B cell (primary cell): ENCODE measurements around the gene INSR. TPM values are rescaled to one million over a fixed set of nuclear protein-coding genes. Genes with fewer than 3 reads are reported as not detected.

ENCODE experiments used
- ATAC-seq: fragments of 200-7000 bp; cut with Tn5 transposase; one replicate; pipeline ENCODE4 v1.10.0; 2021; ENCODE audit warnings: low read depth, mild to moderate bottlenecking, moderate number of reproducible peaks, moderate library complexity
- CTCF ChIA-PET: fragments of 350-600 bp; sonication (Branson Sonifier 250); formaldehyde crosslinking; loops from one replicate; lab custom pipeline; 2021; ENCODE audit warnings: antibody characterized with exemption, inconsistent platforms; lab: Charles Lee
- POLR2A ChIA-PET: fragments of 350-600 bp; sonication (Branson Sonifier 250); formaldehyde crosslinking; loops from one replicate; lab custom pipeline; 2021; ENCODE audit warnings: antibody characterized with exemption; lab: Charles Lee
- DNase-seq: peaks from one replicate; pipeline ENCODE4 v3.0.0; 2013
- H2AFZ ChIP-seq: 2 replicates; pipeline ENCODE4 v1.6.1; 2012; ENCODE audit warnings: mild to moderate bottlenecking, low read depth, low read length; ENCODE audit not compliant: insufficient read depth, poor library complexity, severe bottlenecking
- H3K27ac ChIP-seq, 2 donors: 1 replicate in 1 of 2; 2 replicates in 1 of 2; pipeline ENCODE4 v1.5.1; 2012 to 2013; ENCODE audit warnings: low read length in 2 of 2, mild to moderate bottlenecking in 2 of 2, moderate library complexity in 1 of 2
- H3K27me3 ChIP-seq, 4 experiments: fragments of 200-600 bp in 1 of 4; sonication (generic) in 1 of 4; replicated peaks in 1 of 4; 1 replicate in 2 of 4; 2 replicates in 2 of 4; pipeline versions ENCODE4 v1.6.1 to v1.7.0; 2013 to 2016; ENCODE audit warnings: low read length in 3 of 4, mild to moderate bottlenecking in 2 of 4, mixed read lengths in 1 of 4, moderate library complexity in 1 of 4; ENCODE audit not compliant: insufficient read depth in 4 of 4, control insufficient read depth in 3 of 4; ENCODE audit errors: control extremely low read depth in 1 of 4
- H3K36me3 ChIP-seq, 2 experiments: replicated peaks in 1 of 2; 1 replicate in 1 of 2; 2 replicates in 1 of 2; pipeline versions ENCODE4 v1.6.1 to v1.7.1; 2013; ENCODE audit warnings: low read length in 1 of 2; ENCODE audit not compliant: insufficient read depth in 2 of 2, control insufficient read depth in 1 of 2; ENCODE audit errors: control extremely low read depth in 1 of 2, extremely low read depth in 1 of 2
- H3K4me1 ChIP-seq, 2 donors: fragments of 200-600 bp in 1 of 2; sonication (generic) in 1 of 2; 1 replicate in 1 of 2; 2 replicates in 1 of 2; pipeline versions ENCODE4 v1.5.1 to v1.6.1; 2013 to 2017; ENCODE audit warnings: low read length in 2 of 2; ENCODE audit not compliant: control insufficient read depth in 2 of 2, insufficient read depth in 2 of 2
- H3K4me2 ChIP-seq: replicated peaks from 2 replicates; pipeline ENCODE3; 2012; ENCODE audit warnings: mild to moderate bottlenecking, low read depth, low read length; ENCODE audit not compliant: poor library complexity, severe bottlenecking
- H3K4me3 ChIP-seq, 5 experiments: fragments of 200-600 bp in 1 of 5; sonication (generic) in 1 of 5; 1 replicate in 3 of 5; 2 replicates in 2 of 5; pipeline versions ENCODE4 v1.5.1 to v1.7.0; 2011 to 2016; ENCODE audit warnings: low read length in 4 of 5, mild to moderate bottlenecking in 4 of 5, low read depth in 2 of 5, control low read depth in 1 of 5, moderate library complexity in 1 of 5; ENCODE audit not compliant: insufficient read depth in 1 of 5; ENCODE audit errors: control extremely low read depth in 1 of 5, extremely low read depth in 1 of 5
- H3K79me2 ChIP-seq: fragments of 200-600 bp; sonication (generic); one replicate; pipeline ENCODE4 v1.6.0; 2016; ENCODE audit warnings: low read length; ENCODE audit not compliant: control insufficient read depth, insufficient read depth
- H3K9ac ChIP-seq: fragments of 200-600 bp; sonication (generic); 2 replicates; pipeline ENCODE4 v1.6.1; 2017; ENCODE audit warnings: mild to moderate bottlenecking, low read length, moderate library complexity
- H3K9me3 ChIP-seq, 3 donors: one replicate each; pipeline versions ENCODE4 v1.6.1 to v1.7.1; 2013; ENCODE audit warnings: low read length in 2 of 3; ENCODE audit not compliant: control insufficient read depth in 2 of 3, insufficient read depth in 1 of 3; ENCODE audit errors: control extremely low read depth in 1 of 3
- H4K20me1 ChIP-seq: 2 replicates; pipeline ENCODE4 v1.6.0; 2012; ENCODE audit warnings: mild to moderate bottlenecking, low read length; ENCODE audit not compliant: insufficient read depth, control insufficient read depth, poor library complexity, severe bottlenecking
- H3K27ac Mint-ChIP-seq: one replicate; pipeline ENCODE4 v1.8.0; 2021; ENCODE audit warnings: mixed read lengths
- H3K27me3 Mint-ChIP-seq: one replicate; pipeline ENCODE4 v1.8.0; 2021; ENCODE audit warnings: mixed read lengths
- H3K4me1 Mint-ChIP-seq: one replicate; pipeline ENCODE4 v1.8.0; 2021; ENCODE audit warnings: mixed read lengths
- H3K4me3 Mint-ChIP-seq: one replicate; pipeline ENCODE4 v1.8.0; 2021; ENCODE audit warnings: mixed read lengths
- H3K9me3 Mint-ChIP-seq: one replicate; pipeline ENCODE4 v1.8.0; 2022; ENCODE audit warnings: mixed read lengths; ENCODE audit not compliant: insufficient read depth
- EZH2 ChIP-seq: IDR thresholded peaks from 2 replicates; pipeline ENCODE4 v1.6.1; 2012; ENCODE audit warnings: borderline replicate concordance, low read depth, mild to moderate bottlenecking, moderate library complexity, low read length; ENCODE audit not compliant: insufficient read depth, poor library complexity, severe bottlenecking
- WGBS: methylation state at CpG from one replicate; pipeline ENCODE4 v1.1.5; 2013; ENCODE audit warnings: missing lambda C conversion rate; ENCODE audit not compliant: insufficient coverage; 5-methylcytosine and 5-hydroxymethylcytosine counted together
- intact Hi-C: fragments of 100-400 bp; cut with micrococcal nuclease; formaldehyde crosslinking; loops from one replicate; pipeline ENCODE4 v1.10.0; 2022
- polyA plus RNA-seq: library from polyadenylated mRNA; depleted of rRNA; stranded (reverse); fragments of >200 nt; gene quantifications from 2 replicates; pipeline ENCODE4 v1.2.3, GENCODE V29; 2012
- total RNA-seq, 2 donors: library from RNA; stranded (reverse); fragments of 120-200 nt in 1 of 2; gene quantifications; 1 replicate in 1 of 2; 2 replicates in 1 of 2; pipeline versions ENCODE4 v1.2.3 to v1.2.4, GENCODE V29; 2013 to 2022
- TF ChIP-seq, protein P1 (sequence below): fragments of 200-600 bp; IDR thresholded peaks from one replicate; pipeline ENCODE4 v1.8.0; 2022; ENCODE audit warnings: antibody characterized with exemption, mild to moderate bottlenecking

The INSR gene
- total and polyA plus RNA-seq, 2 donors (not counting 1 experiment from before 2014, with no cell fraction given), result 1.4 to 6.3 TPM

DNA sequence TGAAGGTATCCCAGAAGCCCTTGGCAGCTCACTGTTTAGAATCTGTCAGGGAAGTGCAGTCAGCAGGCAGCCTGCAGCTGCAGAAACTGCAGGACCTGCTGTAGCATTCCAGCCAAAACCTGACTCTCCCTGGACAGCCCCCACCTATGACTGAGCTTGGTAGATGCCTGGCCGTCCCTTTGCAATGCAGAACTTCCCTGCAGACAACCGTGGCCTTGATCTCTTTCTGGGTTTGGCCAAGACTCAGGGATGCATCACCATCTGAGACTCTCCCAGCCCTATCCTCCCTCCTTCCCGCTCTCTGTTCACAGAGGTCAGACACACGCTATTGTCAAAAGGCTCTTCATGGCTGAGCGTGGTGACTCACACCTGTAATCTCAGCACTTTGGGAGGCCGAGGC, 125.3 kb downstream of the INSR start:
- H3K4me3 ChIP-seq, result no peak overlapping the region
- H2AFZ ChIP-seq, result no peak overlapping the region
- no peak for TF ChIP-seq EZH2
- TF ChIP-seq, protein P1, sequence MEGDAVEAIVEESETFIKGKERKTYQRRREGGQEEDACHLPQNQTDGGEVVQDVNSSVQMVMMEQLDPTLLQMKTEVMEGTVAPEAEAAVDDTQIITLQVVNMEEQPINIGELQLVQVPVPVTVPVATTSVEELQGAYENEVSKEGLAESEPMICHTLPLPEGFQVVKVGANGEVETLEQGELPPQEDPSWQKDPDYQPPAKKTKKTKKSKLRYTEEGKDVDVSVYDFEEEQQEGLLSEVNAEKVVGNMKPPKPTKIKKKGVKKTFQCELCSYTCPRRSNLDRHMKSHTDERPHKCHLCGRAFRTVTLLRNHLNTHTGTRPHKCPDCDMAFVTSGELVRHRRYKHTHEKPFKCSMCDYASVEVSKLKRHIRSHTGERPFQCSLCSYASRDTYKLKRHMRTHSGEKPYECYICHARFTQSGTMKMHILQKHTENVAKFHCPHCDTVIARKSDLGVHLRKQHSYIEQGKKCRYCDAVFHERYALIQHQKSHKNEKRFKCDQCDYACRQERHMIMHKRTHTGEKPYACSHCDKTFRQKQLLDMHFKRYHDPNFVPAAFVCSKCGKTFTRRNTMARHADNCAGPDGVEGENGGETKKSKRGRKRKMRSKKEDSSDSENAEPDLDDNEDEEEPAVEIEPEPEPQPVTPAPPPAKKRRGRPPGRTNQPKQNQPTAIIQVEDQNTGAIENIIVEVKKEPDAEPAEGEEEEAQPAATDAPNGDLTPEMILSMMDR, result no peak
- 94% methylated on average over 5 of the region's 6 CpGs for WGBS
- Mint-ChIP-seq H3K9me3 (peaks cover 8% of the 10 kb centered on the region), H3K27me3 (no peaks in the 10 kb centered on the region), H3K4me3 (no peak overlapping the region), H3K4me1 (no peaks in the 10 kb centered on the region), H3K27ac (no peak overlapping the region)
- no peak overlapping the region for H3K4me2 ChIP-seq
- no peaks in the 10 kb centered on the region for H3K27me3 ChIP-seq
- H3K79me2 ChIP-seq, result no peaks in the 10 kb centered on the region
- H3K9ac ChIP-seq, result no peak overlapping the region
- no peak overlapping the region for H3K27ac ChIP-seq
- H3K9me3 ChIP-seq, result peaks cover 0 to 8% (median 0%) of the 10 kb centered on the region in 3 donors
- CTCF ChIA-PET, result interaction anchor here (1.0 to 1.7 kb wide), 2 partner anchors 11 to 14 kb away, joined by 5 read pairs; no protein-coding TSS in a partner anchor
- H3K4me1 ChIP-seq, result no peaks in the 10 kb centered on the region
- DNase-seq, result no peak
- ATAC-seq, result no peak
- POLR2A ChIA-PET, result interaction anchor here (0.7 kb wide), 1 partner anchor 77 kb away, joined by 3 read pairs; no protein-coding TSS in a partner anchor
- intact Hi-C loops, result no loop called here
- no peaks in the 10 kb centered on the region for H3K36me3 ChIP-seq
- no peaks in the 10 kb centered on the region for H4K20me1 ChIP-seq

DNA sequence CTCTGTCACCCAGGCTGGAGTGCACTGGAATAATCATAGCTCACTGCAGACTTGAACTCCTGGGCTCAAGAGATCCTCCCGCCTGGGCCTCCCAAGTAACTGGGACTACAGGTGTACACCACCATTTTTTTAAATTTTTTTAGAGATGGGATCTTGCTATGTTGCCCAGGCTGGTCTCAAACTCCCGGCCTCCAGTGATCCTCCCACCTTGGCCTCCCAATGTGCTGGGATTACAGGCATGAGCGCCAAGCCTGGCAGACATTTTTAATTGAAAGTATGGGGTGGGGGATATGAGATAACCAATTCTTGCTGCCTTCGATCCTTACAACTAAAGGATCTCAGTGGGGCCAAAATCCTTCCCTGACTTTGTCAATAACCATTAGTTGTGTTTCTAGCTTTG, 132.9 kb downstream of the INSR start:
- ATAC-seq, result no peak
- H3K79me2 ChIP-seq, result no peaks in the 10 kb centered on the region
- no CpG with 5 or more reads among the region's 4 CpGs for whole genome bisulfite sequencing
- Mint-ChIP-seq H3K4me3 (no peak overlapping the region), H3K9me3 (no peaks in the 10 kb centered on the region), H3K27ac (no peak overlapping the region), H3K27me3 (no peaks in the 10 kb centered on the region), H3K4me1 (no peaks in the 10 kb centered on the region)
- H3K27me3 ChIP-seq, result no peaks in the 10 kb centered on the region
- H4K20me1 ChIP-seq, result no peaks in the 10 kb centered on the region
- no peaks in the 10 kb centered on the region for H3K36me3 ChIP-seq
- intact Hi-C loops, result no loop called here
- no peak overlapping the region for H3K27ac ChIP-seq
- H3K4me3 ChIP-seq, result no peak overlapping the region
- H3K9me3 ChIP-seq, result no peaks in the 10 kb centered on the region
- H3K9ac ChIP-seq, result no peak overlapping the region
- no peak for TF ChIP-seq EZH2
- TF ChIP-seq, protein P1, result no peak
- no peak overlapping the region for H2AFZ ChIP-seq
- H3K4me1 ChIP-seq, result no peaks in the 10 kb centered on the region
- no peak for DNase-seq
- no peak overlapping the region for H3K4me2 ChIP-seq
- CTCF ChIA-PET, result no interaction called here
- POLR2A ChIA-PET, result no interaction called here
